Kasumi-1 (cell line): Measurements from ENCODE around the gene METTL9.
"Not testable (repeated sequence)": the region's sequence is repeated elsewhere in the genome, so short reads cannot be mapped to it uniquely, and the experiment has no call there.

ENCODE experiments used
- DNase-seq, 2 experiments: peaks; one replicate each; lab custom pipeline; 2025; lab: John Stamatoyannopoulos, UW

Gene METTL9

DNA sequence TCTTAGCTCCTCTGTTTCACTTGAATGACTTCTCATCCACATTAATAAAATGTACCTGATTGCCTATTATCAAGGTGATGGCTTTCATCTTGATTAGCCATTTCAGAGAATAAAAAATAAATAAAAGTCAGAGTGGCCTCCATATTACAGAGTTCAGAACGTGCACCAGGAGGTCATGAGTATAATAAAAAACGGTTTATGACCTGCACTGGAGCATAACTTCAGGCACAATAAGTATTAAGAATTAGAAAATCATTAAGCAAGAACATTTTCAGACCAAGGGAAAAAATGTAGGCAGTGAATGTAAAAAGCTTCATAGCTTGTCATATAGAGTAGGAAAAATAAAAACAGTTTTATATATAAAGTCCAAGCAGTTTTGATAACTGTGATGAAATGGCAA, 11.4 kb downstream of the METTL9 start:
- DNase-seq: no peak

DNA sequence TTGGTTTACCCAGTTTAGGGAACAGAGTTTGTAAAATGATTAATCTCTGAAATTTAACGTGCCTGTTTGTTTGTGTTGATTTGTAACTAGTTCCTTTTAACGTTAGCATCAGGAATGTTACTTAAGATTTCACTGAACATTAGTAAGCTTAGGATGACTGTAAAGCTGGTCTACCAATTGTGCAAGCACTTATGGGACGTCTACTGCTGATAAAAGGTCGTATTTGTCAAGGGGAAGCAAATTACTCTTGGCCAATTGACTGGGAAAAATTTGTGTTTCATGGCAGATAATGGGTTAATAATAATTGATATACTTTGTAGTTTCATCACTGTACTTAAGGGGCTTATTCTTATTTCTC, 11.8 kb downstream of the METTL9 start:
- DNase-seq: no peak

DNA sequence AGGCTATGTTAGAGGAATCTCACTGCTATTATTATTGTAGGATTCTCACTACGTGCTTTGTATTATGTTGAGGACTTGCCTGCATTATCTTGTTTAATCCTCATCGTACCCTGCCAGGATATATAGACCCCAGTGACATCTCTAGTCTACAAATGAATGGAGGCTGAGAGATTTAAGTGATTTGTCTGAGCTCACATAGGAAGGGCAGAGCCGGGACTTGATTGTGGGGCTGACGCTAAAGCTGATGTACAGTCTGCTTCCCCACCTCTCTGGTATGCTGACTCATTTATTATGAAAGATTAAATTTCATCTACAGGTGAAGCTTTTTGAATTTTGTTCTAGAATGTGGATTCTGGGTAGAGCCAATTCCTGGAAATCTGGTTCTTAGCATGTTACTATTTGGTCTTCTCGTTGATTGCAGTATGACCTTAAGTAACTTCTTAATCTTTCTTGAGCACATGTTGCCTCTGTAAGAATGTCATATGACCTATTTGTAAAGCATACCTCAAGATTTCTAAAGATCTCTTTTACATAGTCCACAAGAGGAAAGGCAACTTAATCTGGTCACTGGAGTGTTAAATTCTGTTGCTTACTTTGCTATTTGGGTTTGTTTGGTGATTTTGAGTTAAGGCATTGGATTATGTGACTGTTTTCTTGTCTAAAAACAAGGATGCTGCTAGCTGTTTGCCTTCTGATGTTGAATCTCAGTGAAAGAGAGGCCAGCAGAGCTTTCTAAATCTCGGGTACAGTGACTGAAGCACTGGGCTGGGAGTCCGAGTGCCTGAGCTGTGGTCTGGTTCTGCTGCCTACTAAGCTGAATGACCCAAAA, 12.4 kb downstream of the METTL9 start:
- DNase-seq: no peak

DNA sequence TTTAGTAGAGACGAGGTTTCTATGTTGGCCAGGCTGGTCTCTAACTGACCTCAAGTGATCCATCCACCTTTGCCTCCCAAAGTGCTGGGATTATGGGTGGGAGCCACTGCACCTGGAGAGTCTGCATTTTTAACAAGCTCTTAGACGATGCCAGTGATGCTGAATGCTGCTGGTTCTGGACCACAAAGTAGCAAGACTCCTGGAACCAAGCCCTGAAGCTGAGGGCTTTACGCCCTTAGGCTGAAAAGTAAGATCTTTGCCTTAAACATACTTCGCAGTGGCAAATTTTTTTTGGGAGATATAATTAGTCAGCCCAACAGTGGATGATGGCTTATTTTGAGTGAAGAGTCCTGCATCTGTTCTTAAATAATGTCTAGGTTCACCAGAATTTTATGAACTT, 14.0 kb downstream of the METTL9 start:
- DNase-seq: no peak

DNA sequence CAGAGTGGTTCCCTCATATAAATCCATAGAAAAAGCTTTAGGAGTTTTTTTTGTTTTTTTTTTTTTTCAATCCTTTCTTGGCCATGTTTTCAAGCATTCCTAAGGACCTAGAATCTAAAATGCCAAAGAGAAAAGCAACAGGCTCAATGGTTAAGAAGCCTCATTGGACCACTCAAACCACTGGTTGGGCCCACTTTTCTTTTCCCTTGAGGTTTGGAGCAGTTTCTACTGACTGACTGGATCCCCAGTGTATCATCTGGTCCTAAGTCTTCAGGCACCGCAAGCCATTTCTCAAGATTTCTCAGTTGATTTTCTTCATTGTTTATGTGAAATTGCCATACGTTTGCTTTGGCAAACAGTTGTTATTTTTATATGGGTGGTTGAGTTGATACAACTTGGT, 14.4 kb downstream of the METTL9 start:
- DNase-seq: no peak

DNA sequence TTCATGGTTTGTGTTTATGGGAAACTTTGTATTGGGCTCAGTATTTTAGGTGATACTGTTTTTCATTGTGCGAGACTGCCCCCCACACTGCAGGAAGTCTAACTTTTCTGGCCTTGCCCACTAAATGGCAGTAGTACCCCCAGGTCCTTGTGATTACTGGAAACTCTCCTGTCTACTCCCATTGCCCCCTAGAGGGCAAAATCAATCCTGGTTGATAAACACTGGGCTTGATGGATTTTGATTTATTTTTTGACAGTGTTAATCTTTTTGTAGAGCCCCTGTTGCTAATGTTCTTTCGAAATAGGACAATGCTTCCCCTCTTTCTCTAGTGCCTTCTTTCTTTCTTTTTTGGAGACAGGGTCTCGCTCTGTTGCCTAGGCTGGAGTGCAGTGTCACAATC, 15.5 kb downstream of the METTL9 start:
- DNase-seq: no peak

DNA sequence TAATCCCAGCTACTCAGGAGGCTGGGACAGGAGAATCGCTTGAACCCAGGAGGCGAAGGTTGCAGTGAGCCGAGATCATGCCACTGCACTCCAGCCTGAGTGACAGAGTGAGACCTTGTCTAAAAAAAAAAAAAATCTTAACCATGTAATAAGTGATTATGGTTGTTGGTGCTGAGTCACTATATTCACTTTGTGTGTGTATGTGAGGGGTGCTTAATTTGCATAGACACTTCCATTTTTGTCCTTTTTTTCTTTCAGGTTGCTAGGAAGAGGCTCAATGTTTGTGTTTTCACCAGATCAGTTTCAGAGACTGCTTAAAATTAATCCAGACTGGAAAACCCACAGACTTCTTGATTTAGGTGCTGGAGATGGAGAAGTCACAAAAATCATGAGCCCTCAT, 18.2 kb downstream of the METTL9 start:
- DNase-seq: no peak

DNA sequence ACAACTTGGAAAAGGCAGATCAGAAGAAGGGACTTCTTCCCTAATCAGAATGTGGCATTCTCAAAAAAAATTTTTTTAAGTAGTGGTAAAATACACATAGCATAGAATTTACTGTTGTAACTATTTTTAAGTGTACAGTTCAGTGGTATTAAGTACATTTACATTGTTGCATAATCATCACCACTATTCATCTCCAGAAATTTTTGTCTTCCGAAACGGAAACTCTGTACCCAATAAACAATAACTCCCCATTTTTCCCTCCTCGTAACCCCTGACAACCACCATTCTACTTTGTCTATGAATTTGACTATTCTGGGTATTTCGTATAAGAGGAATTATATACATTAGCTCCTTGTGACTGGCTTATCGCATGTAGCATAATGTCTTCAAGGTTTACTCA, 18.9 kb downstream of the METTL9 start:
- no peak for DNase-seq

DNA sequence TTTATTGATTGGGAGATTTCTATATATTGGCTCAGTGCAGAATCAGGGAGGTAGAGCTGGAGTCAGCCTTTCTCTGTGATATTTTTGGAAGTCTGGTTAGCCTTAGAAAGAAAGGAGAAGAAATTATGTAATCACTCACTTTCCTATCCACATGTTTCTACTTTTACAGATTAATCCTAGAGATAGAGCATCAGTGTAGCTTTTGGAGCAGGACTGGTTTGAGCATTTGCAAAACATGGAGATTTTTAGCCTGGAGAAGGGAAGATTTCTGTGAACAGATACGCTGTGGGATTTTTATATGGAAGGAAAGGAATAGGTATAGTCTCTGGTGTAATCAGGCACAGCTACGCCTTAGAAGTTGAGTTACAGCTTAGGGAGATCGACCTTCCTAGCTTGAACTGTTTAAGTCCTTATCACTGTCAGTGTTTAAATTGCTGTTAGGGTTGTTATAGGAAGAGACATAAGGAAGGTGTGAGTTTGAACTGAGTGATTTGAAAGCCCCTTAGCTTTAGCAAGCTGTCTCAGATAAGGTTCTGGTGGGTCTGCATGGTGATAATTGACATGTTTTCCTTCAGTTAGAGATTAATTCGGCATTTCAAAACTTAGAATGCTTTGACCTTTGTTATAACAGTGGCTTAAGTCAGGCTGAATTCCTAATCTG, 20.5 kb downstream of the METTL9 start:
- no peak for DNase-seq

DNA sequence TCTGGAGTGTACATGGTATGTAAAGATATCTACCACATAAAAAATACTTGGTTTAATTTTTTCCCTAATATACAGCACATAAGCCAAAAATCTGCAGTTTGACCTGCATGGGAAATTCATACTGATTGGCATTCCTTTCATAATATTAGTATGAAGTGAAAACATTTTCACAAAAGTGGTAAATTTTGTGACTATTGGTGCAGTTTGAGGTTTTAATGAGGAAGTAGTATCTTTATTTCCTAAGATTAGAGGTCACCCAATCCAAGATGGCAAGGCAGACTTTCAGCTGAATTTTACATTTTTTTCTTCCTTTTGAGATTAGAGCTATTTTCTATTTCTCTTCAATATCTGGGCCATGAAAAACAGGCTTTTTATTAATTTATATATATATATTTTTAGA, 21.2 kb downstream of the METTL9 start:
- no peak for DNase-seq

DNA sequence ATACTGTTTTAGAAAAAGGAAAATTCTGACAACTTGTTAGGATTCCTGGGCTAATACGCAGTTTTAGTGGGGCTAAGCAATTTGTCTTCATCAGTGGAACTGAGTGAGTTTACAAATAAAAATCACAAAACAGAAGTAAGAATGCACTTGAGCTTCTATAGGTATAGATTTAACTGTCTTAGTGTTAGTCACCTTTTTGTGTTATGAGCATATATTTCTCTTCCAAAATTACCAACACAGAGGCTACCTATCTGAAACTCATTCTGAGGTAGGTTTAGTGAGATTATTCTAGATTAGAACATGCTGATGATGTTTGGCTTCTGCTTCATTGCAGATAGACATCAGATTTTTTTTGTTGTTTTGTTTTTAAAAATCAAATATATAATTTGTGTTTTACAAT, 23.2 kb downstream of the METTL9 start:
- no peak for DNase-seq

DNA sequence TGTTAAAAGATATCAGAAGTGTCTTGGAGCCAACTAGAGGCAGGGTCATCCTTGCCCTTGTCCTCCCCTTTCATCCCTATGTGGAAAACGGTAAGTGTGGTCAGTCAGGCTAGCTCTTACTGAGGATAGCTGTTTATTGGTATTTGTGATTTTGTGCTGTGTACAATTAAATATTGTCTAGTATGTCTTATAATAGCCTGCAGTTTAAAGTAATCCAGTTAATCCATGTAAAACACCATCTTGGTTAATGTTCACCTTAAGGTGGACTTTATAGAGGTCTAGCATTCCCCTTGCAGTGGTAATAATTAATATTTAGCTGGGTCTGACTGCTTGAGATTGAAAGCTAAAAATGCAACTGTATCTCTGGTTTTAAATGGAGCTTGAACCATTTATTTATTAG, 25.6 kb downstream of the METTL9 start:
- DNase-seq: no peak

DNA sequence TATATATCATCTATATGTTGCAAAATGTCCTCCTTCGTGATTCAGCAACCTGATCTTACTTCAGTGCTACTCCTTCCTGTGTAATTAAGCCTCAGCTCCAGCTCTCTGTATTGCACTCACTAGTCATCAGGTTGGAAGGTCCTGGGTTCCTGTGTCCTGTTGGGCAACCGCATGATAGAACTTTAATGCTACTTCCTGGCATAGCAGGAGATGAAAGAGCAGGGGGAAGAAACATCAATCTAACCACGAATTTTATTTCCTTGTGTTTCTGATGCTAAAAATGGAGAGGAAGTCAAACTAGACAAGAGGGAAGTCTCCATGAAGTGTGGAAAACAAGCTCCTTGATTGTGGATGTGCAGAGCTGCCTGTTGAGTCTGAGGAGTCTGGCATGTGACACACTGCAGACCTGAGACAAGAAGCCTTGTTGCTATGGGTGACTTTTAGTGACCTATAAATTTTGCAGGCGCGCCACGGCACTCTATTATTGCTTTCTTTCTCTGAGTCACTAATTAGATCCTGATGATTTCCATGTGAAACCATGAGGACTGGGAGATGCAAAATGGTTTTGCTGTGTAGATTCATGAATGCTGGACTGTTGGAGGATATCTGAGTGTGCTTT, 27.4 kb downstream of the METTL9 start:
- DNase-seq: peak; percentile 56 to 69

DNA sequence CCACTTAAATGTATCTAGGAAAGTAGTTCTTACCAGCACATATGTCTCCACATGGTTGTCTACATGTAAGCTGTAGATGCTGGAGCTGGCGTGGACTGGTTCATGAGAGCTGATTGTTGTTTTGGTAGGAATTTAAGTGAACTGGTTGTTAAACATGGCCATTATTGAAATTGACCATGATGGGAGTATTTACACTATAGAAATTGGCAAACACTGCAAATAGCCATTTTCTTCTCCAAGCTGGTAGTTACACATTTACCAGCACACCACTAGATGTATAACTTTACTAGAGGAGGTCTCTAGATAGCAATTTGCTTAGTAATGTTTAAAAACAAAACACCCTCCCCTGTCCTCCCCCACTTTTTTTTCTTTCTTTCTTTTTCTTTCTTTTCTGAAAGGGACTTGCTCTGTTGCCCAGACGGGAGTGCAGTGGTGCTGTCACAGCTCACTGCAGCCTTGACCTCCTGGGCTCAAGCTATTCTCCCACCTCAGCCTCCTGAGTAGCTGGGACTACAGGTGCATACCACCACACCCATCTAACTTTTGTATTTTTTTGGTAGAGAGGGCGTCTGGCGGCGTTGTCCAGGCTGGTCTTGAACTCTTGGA, 28.8 kb downstream of the METTL9 start:
- DNase-seq: no peak

DNA sequence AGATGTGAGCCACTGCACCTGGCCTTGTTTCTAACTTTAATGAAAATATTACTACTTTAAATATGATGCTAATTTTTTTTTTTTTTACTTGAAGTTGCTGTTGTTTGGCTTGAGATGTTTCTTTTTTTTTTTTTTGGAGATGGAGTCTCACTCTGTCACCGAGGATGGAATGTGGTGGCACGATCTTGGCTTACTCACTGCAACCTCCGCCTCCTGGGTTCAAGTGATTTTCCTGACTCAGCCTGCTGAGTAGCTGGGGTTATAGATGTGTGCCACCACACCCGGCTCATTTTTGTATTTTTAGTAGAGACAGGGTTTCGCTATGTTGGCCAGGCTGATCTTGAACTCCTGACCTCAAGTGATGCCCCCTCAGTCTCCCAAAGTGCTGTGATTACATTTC, 29.4 kb downstream of the METTL9 start:
- no peak for DNase-seq

DNA sequence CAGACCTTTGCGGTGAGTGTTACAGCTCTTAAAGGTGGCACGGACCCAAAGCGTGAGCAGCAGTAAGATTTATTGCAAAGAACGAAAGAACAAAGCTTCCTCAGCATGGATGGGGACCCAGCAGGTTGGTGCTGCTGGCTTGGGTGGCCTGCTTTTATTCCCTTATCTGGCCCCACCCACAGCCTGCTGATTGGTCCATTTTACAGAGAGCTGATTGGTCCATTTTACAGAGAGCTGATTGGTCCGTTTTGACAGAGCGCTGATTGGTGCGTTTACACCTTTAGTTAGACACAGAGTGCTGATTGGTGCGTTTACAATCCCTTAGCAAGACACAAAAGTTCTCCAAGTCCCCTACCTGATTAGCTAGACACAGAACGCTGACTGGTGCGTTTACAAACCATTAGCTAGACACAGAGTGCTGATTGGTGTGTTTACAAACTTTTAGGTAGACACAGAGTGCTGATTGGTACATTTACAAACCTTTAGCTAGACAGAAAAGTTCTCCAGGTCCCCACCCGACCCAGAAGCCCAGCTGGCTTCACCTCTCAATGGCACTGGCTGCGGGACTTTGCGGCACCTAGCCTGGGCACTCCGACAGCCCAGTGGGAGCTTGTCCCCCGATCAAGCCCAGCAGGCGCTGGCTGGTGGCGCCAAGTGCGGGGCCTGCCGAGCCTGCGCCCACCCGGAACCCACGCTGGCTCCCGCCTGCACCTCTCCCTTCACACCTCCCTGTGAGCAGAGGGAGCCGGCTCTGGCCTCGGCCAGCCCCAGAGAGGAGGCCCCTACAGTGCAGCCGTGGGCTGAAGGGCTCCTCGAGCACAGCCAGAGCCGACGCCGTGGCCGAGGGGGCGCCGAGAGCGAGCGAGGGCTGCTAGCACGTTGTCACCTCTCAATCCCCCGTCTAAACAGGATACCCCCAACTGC, 30.5 kb downstream of the METTL9 start:
- not testable (repeated sequence) for DNase-seq

DNA sequence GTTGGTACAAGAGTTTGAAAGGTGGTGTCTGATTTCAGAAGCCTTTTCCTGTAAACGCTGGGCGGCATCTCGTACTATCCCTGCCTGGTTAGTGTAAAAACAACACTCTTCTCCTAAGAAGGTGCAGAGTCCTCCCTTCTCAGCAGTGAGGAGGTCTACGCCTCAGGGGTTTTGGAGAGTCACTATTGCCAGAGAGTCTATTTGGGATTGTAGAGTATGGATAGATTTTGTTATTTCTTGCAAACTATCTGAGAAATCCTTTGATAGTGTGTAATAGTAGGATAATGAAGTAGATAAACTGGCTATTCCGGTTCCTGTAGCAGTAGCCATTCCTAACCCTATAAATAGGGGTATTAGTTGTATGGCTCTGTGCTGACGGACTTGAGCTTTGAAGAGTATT, 31.5 kb downstream of the METTL9 start:
- DNase-seq: not testable (repeated sequence)

DNA sequence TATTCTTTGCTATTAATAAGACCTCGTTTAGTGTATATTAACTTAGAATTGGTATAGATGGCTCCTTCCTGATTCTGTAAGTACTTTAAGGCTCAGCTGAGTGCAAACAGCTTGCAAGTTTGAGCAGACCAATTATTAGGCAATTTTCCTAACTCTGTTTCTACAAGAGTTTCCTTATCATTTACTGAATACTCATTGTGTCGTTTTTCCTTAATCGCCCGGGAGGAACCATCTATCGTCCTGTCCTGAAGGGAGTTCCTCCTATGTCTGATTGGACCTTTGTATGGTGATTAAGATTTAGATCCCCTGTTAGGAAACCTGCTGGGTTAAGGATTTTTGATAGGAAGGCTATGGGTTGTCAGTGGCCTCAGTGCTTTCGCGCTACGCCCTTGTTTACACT, 32.0 kb downstream of the METTL9 start:
- not testable (repeated sequence) for DNase-seq

DNA sequence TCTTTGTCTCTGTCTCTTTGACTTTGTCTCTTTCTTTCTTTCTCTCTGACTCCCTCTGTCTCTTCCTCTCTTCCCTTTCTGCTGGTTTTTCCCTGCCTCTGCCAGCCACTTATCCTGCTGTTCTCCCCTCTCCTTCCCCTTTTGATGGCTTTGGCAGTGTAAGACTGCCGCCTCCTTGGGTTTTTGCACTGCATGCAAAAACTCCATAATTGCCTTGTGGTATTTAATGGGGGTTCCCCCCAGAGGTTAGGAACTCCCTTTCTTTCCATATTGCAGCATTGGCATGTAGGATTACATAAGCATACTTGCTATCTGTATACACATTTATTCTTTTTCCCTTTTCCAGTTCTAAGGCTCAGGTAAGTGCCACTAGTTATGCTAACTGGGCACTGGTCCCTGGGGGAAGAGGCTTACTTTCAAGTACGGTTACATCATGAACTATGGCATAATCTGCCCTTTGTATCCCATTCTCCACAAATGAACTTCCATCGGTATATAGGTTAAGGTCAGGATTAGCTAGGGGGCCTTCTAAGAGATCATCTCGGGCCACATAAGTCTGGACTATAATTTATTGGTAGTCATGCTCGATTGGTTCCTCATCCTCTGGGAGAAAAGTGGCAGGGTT, 32.7 kb downstream of the METTL9 start:
- not testable (repeated sequence) for DNase-seq

DNA sequence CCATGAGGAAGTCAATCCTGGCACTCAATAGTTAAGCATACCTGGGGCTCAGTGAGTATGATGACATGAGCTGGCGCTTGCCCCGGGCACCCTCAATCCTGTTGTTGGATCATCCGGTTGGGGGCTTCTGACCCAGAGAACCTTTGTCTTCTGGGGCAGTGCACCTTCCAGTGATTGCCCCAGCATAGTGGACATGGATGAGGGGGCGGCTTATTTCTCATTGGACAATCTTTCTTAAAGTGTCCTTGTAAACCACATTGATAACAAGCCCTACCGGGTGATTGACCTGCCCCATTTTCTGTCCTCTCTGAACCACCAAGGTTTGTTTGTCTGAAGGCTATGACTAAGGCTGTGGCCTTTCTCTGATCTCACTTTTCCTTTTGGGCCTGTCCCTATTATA, 34.8 kb downstream of the METTL9 start:
- no peak for DNase-seq

DNA sequence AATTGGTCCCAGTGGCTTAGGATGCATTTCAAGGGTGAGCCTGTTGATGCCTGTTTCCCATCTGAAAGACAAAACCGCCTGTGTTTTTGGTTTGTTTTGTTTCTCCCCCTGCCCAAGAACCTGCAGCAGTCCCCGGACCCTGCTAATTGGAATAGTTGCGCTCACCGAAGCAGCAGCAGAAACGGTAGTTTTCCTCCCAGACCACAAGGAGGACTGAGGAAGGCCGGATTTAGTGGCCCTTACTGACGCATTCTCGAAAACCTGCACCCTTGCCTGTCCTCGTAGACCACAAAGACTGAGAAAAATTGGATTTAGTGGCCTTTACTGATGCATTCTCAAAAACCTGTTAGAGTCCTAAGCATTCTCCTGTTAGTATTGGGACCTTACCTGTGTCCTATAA, 36.3 kb downstream of the METTL9 start:
- DNase-seq: not testable (repeated sequence)
